ENCODE measurements around the gene EPX.
A peak's percentile ranks its signal among the peaks of the same experiment; 100 is the strongest.

The EPX gene

DNA sequence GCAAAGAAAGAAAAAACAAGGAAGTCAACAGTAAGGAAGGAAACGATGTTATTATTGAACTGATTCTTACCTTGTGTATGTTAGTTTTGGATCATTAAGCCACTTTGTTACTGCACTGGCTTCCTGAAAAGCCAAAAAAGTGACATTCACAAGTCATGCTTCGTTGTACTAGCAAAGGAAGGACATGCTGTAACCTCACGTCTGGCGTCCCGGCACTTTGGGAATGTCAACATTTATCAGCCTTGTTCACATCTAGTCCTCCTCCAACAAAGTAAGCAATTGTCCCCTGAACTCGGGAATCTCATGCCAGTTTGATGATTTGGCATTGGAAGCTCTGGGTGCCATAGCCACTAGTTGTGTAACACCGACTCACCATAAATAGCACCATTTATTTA lies 27.3 kb downstream of the EPX start:
- peak overlapping the region; percentile 95 for H3K4me3 Mint-ChIP-seq
- peaks cover 3% of the 10 kb centered on the region for H3K36me3 Mint-ChIP-seq
- CTCF ChIA-PET: interaction anchor here (0.7 to 1.9 kb wide), 3 partner anchors 9 to 11 kb away, joined by 3 to 5 read pairs (median 4); no protein-coding TSS in a partner anchor
- DNase-seq: no peak
- peaks cover 27% of the 10 kb centered on the region for H3K4me1 Mint-ChIP-seq
- H3K27me3 Mint-ChIP-seq: no peaks in the 10 kb centered on the region
- H3K9me3 Mint-ChIP-seq: no peaks in the 10 kb centered on the region
- H3K27ac Mint-ChIP-seq: peak overlapping the region; percentile 95

GRCh38 chr17:58224315-58224714 lies 31.8 kb downstream of the EPX start:
- DNase-seq: no peak
- Mint-ChIP-seq H3K36me3 (no peaks in the 10 kb centered on the region), H3K27ac (no peak overlapping the region), H3K27me3 (peaks cover 25% of the 10 kb centered on the region), H3K9me3 (no peaks in the 10 kb centered on the region), H3K4me3 (no peak overlapping the region), H3K4me1 (peaks cover 10% of the 10 kb centered on the region)
- CTCF ChIA-PET: interaction anchor here (1.0 kb wide), 1 partner anchor 24 kb away, joined by 3 read pairs; no protein-coding TSS in a partner anchor

DNA sequence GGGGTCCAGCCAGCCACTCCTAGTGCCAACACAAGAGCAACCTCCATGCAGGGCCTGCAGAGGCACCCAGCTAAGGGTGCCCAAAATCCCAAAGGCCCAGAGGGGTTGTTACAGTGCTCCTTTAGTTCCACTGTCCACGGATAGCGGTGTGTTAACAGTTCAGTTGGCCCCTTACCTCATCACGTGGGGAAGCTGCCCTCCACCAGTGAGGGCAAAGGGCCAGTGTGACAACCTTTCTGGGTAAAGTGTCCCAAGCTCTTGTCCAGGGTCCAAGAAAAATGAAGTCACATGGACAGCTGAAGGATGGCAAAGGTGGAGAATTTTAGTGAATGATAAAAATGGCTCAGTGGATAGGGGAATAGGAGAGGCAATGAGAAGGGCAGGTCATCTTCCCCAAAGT lies 35.2 kb downstream of the EPX start:
- CTCF ChIA-PET: interaction anchor here (2.7 kb wide), 1 partner anchor 22 kb away, joined by 7 read pairs; no protein-coding TSS in a partner anchor

GRCh38 chr17:58228679-58229078 lies 36.2 kb downstream of the EPX start:
- DNase-seq: no peak
- Mint-ChIP-seq H3K36me3 (no peaks in the 10 kb centered on the region), H3K9me3 (no peaks in the 10 kb centered on the region), H3K27ac (peak overlapping the region; percentile 24), H3K4me1 (peaks cover 2% of the 10 kb centered on the region), H3K27me3 (peaks cover 53% of the 10 kb centered on the region), H3K4me3 (no peak overlapping the region)
- CTCF ChIA-PET: interaction anchor here (1.0 to 2.7 kb wide), 3 partner anchors 13 to 28 kb away, joined by 3 to 7 read pairs (median 4); no protein-coding TSS in a partner anchor

More for the DNA sequence above, 35.2 kb downstream of the EPX start:
- Mint-ChIP-seq H3K27ac (no peak overlapping the region), H3K36me3 (no peaks in the 10 kb centered on the region), H3K9me3 (no peaks in the 10 kb centered on the region), H3K4me3 (no peak overlapping the region), H3K27me3 (peaks cover 47% of the 10 kb centered on the region), H3K4me1 (peaks cover 2% of the 10 kb centered on the region)
- DNase-seq: no peak

DNA sequence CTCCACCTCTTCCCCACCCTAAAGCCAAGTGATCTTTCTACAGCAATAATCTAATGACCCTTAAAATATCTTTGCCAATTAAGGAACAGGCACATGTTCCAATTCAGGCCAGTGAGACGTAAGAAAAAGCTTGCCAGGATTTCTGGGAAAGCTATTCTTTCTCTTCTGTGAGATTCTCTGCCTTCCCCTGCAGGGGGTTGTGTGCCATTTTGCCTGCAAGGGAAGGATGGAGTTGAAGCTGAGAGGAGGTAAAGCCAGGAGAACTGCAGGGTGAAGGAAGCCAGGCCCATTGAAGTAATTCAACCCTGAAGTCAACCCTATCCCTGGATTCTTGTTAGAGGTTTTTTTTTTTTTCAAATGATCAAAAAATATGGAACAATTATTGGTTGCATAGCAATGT lies 36.9 kb downstream of the EPX start:
- no peak for DNase-seq
- no peaks in the 10 kb centered on the region for H3K36me3 Mint-ChIP-seq
- H3K27me3 Mint-ChIP-seq: peaks cover 60% of the 10 kb centered on the region
- peaks cover 2% of the 10 kb centered on the region for H3K4me1 Mint-ChIP-seq
- H3K27ac Mint-ChIP-seq: no peak overlapping the region
- no peak overlapping the region for H3K4me3 Mint-ChIP-seq
- CTCF ChIA-PET: interaction anchor here (1.0 to 2.7 kb wide), 3 partner anchors 12 to 29 kb away, joined by 3 to 7 read pairs (median 4); no protein-coding TSS in a partner anchor
- no peaks in the 10 kb centered on the region for H3K9me3 Mint-ChIP-seq

- H3K36me3 Mint-ChIP-seq: no peaks in the 10 kb centered on the region
- peaks cover 63% of the 10 kb centered on the region for H3K27me3 Mint-ChIP-seq
- no peak overlapping the region for H3K4me3 Mint-ChIP-seq
- peaks cover 2% of the 10 kb centered on the region for H3K4me1 Mint-ChIP-seq
- H3K9me3 Mint-ChIP-seq: no peaks in the 10 kb centered on the region
- no peak for DNase-seq
- CTCF ChIA-PET: interaction anchor here (1.7 kb wide), 1 partner anchor 29 kb away, joined by 4 read pairs; no protein-coding TSS in a partner anchor
- H3K27ac Mint-ChIP-seq: no peak overlapping the region
These were observed 37.4 kb downstream of the EPX start for GRCh38 chr17:58229881-58230280.

GRCh38 chr17:58231641-58232040 lies 39.1 kb downstream of the EPX start:
- Mint-ChIP-seq H3K27ac (no peak overlapping the region), H3K4me1 (peaks cover 2% of the 10 kb centered on the region), H3K9me3 (no peaks in the 10 kb centered on the region), H3K27me3 (peaks cover 77% of the 10 kb centered on the region), H3K36me3 (no peaks in the 10 kb centered on the region), H3K4me3 (no peak overlapping the region)
- CTCF ChIA-PET: interaction anchor here (1.4 kb wide), 2 partner anchors 12 to 18 kb away, joined by 5 to 6 read pairs; partner anchors contain the start of gene MKS1
- DNase-seq: no peak

- CTCF ChIA-PET: interaction anchor here (1.4 kb wide), 1 partner anchor 17 kb away, joined by 6 read pairs; no protein-coding TSS in a partner anchor
- peaks cover 66% of the 10 kb centered on the region for H3K27me3 Mint-ChIP-seq
- no peaks in the 10 kb centered on the region for H3K9me3 Mint-ChIP-seq
- no peak overlapping the region for H3K27ac Mint-ChIP-seq
- DNase-seq: no peak
- H3K4me1 Mint-ChIP-seq: peaks cover 2% of the 10 kb centered on the region
- no peak overlapping the region for H3K4me3 Mint-ChIP-seq
- no peaks in the 10 kb centered on the region for H3K36me3 Mint-ChIP-seq
These were observed 40.2 kb downstream of the EPX start for GRCh38 chr17:58232707-58233156.

DNA sequence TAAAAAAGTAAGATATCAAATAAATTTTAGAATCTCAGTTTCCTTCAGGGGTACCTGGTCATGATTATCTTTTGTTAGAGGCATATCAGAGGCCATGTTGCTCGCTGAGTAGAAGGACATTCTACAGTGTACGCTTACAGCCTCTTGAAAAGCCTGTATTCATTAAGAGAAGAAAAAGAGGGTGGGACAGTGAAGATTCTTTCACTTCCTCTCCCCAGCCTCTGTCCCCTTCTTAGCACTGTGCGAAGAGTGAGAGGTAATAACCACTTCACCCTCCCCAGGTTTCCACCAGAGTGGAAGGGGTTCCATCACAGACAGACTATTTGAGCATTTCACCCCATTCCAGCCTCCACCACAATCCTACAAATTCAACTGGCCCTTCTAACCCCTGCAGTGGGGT lies 41.0 kb downstream of the EPX start:
- H3K27me3 Mint-ChIP-seq: peaks cover 66% of the 10 kb centered on the region
- DNase-seq: no peak
- peaks cover 2% of the 10 kb centered on the region for H3K4me1 Mint-ChIP-seq
- CTCF ChIA-PET: no interaction called here
- no peak overlapping the region for H3K4me3 Mint-ChIP-seq
- no peak overlapping the region for H3K27ac Mint-ChIP-seq
- H3K36me3 Mint-ChIP-seq: no peaks in the 10 kb centered on the region
- H3K9me3 Mint-ChIP-seq: no peaks in the 10 kb centered on the region

GRCh38 chr17:58234512-58234911 lies 42.0 kb downstream of the EPX start:
- Mint-ChIP-seq H3K27me3 (peaks cover 67% of the 10 kb centered on the region), H3K36me3 (no peaks in the 10 kb centered on the region), H3K4me3 (no peak overlapping the region), H3K9me3 (no peaks in the 10 kb centered on the region), H3K27ac (no peak overlapping the region), H3K4me1 (peaks cover 2% of the 10 kb centered on the region)
- no peak for DNase-seq
- CTCF ChIA-PET: no interaction called here

GRCh38 chr17:58235821-58236220 lies 43.3 kb downstream of the EPX start:
- Mint-ChIP-seq H3K27ac (no peak overlapping the region), H3K4me1 (peaks cover 2% of the 10 kb centered on the region), H3K9me3 (no peaks in the 10 kb centered on the region), H3K4me3 (no peak overlapping the region), H3K27me3 (peaks cover 70% of the 10 kb centered on the region), H3K36me3 (no peaks in the 10 kb centered on the region)
- no peak for DNase-seq
- CTCF ChIA-PET: interaction anchor here (1.8 to 2.9 kb wide), 2 partner anchors 13 to 36 kb away, joined by 7 to 18 read pairs; no protein-coding TSS in a partner anchor

GRCh38 chr17:58236394-58236793 lies 43.9 kb downstream of the EPX start:
- no peak overlapping the region for H3K4me3 Mint-ChIP-seq
- no peak overlapping the region for H3K27ac Mint-ChIP-seq
- DNase-seq: no peak
- H3K36me3 Mint-ChIP-seq: no peaks in the 10 kb centered on the region
- no peaks in the 10 kb centered on the region for H3K9me3 Mint-ChIP-seq
- H3K27me3 Mint-ChIP-seq: peaks cover 75% of the 10 kb centered on the region
- CTCF ChIA-PET: interaction anchor here (1.8 to 2.9 kb wide), 2 partner anchors 13 to 36 kb away, joined by 7 to 18 read pairs; no protein-coding TSS in a partner anchor
- peaks cover 2% of the 10 kb centered on the region for H3K4me1 Mint-ChIP-seq

DNA sequence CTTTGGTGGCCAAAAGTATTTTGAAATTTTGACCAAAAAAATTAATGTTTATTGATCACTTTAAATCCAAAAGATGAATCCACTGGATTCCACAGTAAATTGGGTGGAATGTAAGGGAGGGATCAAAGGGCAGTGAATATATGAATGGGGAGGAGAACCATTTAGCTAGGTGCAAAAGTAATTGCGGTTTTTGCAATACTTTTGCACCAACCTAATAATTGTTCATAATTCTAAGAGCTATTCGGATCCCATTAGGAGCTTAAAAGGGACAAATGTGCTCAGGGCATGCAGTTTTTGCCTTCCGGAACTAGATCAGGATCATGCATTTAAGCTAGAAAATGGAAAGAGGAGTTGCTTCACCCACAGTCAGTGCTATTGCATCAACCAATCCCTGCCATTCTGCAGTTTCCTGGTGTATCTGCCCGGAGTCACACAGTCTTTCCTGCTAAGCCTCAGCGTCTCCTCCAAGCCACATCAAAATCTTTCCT lies 45.7 kb downstream of the EPX start, which contains the start of gene LPO:
Gene LPO (plus strand): TSS at position 438 of the 488 bp plus-strand sequence. CDS start 4,396 bp downstream, outside the sequence.
- Mint-ChIP-seq H3K27ac (no peak within 1 kb of the TSS), H3K27me3 (peaks cover 80% of the 10 kb centered on the region), H3K9me3 (no peaks in the 10 kb centered on the region), H3K36me3 (no peaks in the 10 kb centered on the region), H3K4me1 (no peaks in the 10 kb centered on the region), H3K4me3 (no peak within 1 kb of the TSS)
- CTCF ChIA-PET: interaction anchor here (1.4 kb wide), 1 partner anchor 22 kb away, joined by 3 read pairs; no protein-coding TSS in a partner anchor
- DNase-seq: no peak

GRCh38 chr17:58239987-58240386 lies 47.5 kb downstream of the EPX start:
- Mint-ChIP-seq H3K27ac (no peak overlapping the region), H3K9me3 (no peaks in the 10 kb centered on the region), H3K4me1 (peaks cover 3% of the 10 kb centered on the region), H3K4me3 (no peak overlapping the region), H3K36me3 (no peaks in the 10 kb centered on the region), H3K27me3 (peaks cover 84% of the 10 kb centered on the region)
- DNase-seq: no peak
- CTCF ChIA-PET: no interaction called here

All from activated naive CD4-positive, alpha-beta T cell treated with anti-CD3 and anti-CD28 coated beads, Interleukin-2, amount 10 ng/mL, durations not matched to agents 7 days and 5 days (primary cell).